Endothelial cell of umbilical vein (primary cell): ENCODE data around the gene TMOD4. TPM values are rescaled to one million over a fixed set of nuclear protein-coding genes. Genes with fewer than 3 reads are reported as not detected.

Experiments used
- BruUV-seq: library from RNA; stranded (reverse); fragments of 400-500 nt; replicated peaks from 2 replicates; lab custom pipeline; 2021; lab: Mats Ljungman, UMichigan
- CTCF ChIA-PET: fragments of 300-600, 350-600 bp; sonication (Branson Sonifier 250); formaldehyde crosslinking; loops from one replicate; lab custom pipeline; 2021; ENCODE audit warnings: antibody characterized with exemption, inconsistent platforms; lab: Charles Lee
- POLR2A ChIA-PET: fragments of 300-600, 350-600 bp; sonication (Branson Sonifier 250); formaldehyde crosslinking; loops from one replicate; lab custom pipeline; 2021; ENCODE audit warnings: antibody characterized with exemption, inconsistent platforms; lab: Charles Lee
- DNase-seq: peaks from one replicate; pipeline ENCODE4 v3.0.0-alpha.2; 2011; ENCODE audit warnings: low read depth, low spot score
- FAIRE-seq: peaks from 2 replicates; lab custom pipeline; 2011; peaks lifted over from hg19 to GRCh38; lab: Jason Lieb, UNC
- H2AFZ ChIP-seq: 2 replicates; pipeline ENCODE4 v1.6.0; 2012; ENCODE audit warnings: low read depth, low read length, control low read depth, inconsistent platforms
- H3K27ac ChIP-seq: 2 replicates; pipeline ENCODE4 v1.5.1; 2011; ENCODE audit warnings: low read depth, mild to moderate bottlenecking, control low read depth, low read length, moderate library complexity; ENCODE audit not compliant: insufficient read depth
- H3K27me3 ChIP-seq, 2 experiments: 2 replicates each; pipeline versions ENCODE4 v1.6.0 to v1.6.1; 2011; ENCODE audit warnings: low read length in 2 of 2, mixed read lengths in 1 of 2; ENCODE audit not compliant: control insufficient read depth in 2 of 2, insufficient read depth in 2 of 2
- H3K36me3 ChIP-seq, 2 experiments: 2 replicates in 1 of 2; 3 replicates in 1 of 2; pipeline ENCODE4 v1.5.1; 2011; ENCODE audit warnings: low read length in 2 of 2, mild to moderate bottlenecking in 1 of 2, moderate library complexity in 1 of 2; ENCODE audit not compliant: control insufficient read depth in 2 of 2, insufficient read depth in 2 of 2; ENCODE audit errors: extremely low read depth in 1 of 2
- H3K4me1 ChIP-seq: 3 replicates; pipeline ENCODE4 v1.5.1; 2011; ENCODE audit warnings: mild to moderate bottlenecking, low read length; ENCODE audit not compliant: control insufficient read depth, insufficient read depth; ENCODE audit errors: extremely low read depth
- H3K4me2 ChIP-seq: 2 replicates; pipeline ENCODE4 v1.6.1; 2011; ENCODE audit warnings: low read length, control low read depth, mixed read lengths; ENCODE audit not compliant: insufficient read depth
- H3K4me3 ChIP-seq, 3 experiments: fragments of 200-600 bp in 1 of 3; sonication (generic), shearing (Covaris generic) in 1 of 3; replicated peaks in 1 of 3; 2 replicates each; pipeline ENCODE4 v1.5.1; 2011 to 2016; ENCODE audit warnings: control low read depth in 3 of 3, low read length in 3 of 3, mild to moderate bottlenecking in 2 of 3, inconsistent platforms in 1 of 3, low read depth in 1 of 3, moderate library complexity in 1 of 3; ENCODE audit not compliant: insufficient read depth in 1 of 3
- H3K79me2 ChIP-seq: 2 replicates; pipeline ENCODE4 v1.6.0; 2012; ENCODE audit warnings: low read length, inconsistent platforms; ENCODE audit not compliant: control insufficient read depth, insufficient read depth
- H3K9ac ChIP-seq: replicated peaks from 2 replicates; pipeline ENCODE3; 2011; ENCODE audit warnings: low read length, control low read depth; ENCODE audit not compliant: insufficient read depth; ENCODE audit errors: extremely low read depth
- H3K9me1 ChIP-seq: replicated peaks from 3 replicates; pipeline ENCODE4 v1.6.0; 2011; ENCODE audit warnings: mild to moderate bottlenecking, low read length; ENCODE audit not compliant: control insufficient read depth, insufficient read depth; ENCODE audit errors: extremely low read depth
- H3K9me3 ChIP-seq: replicated peaks from 2 replicates; pipeline ENCODE4 v1.5.1; 2012; ENCODE audit warnings: low read length, inconsistent platforms; ENCODE audit not compliant: control insufficient read depth, insufficient read depth
- H4K20me1 ChIP-seq: replicated peaks from 2 replicates; pipeline ENCODE3; 2011; ENCODE audit warnings: mild to moderate bottlenecking, low read length; ENCODE audit not compliant: control insufficient read depth, insufficient read depth; ENCODE audit errors: extremely low read depth
- GATA2 ChIP-seq: IDR thresholded peaks from 2 replicates; pipeline ENCODE4 v1.7.0; 2011; ENCODE audit warnings: low read depth, mild to moderate bottlenecking, moderate library complexity, mixed read lengths, low read length; ENCODE audit not compliant: insufficient read length, insufficient read depth
- JUN ChIP-seq: IDR thresholded peaks from 2 replicates; pipeline ENCODE4 v1.6.1; 2011; ENCODE audit warnings: borderline replicate concordance, low read depth; ENCODE audit not compliant: insufficient read length, insufficient read depth
- MYC ChIP-seq: IDR thresholded peaks from one replicate; pipeline ENCODE4 v1.6.1; 2011; ENCODE audit warnings: mild to moderate bottlenecking, low read depth, low read length
- POLR2A ChIP-seq: IDR thresholded peaks from 2 replicates; pipeline ENCODE4 v1.6.1; 2012; ENCODE audit warnings: low read depth, mild to moderate bottlenecking, control low read depth, low read length
- POLR2AphosphoS5 ChIP-seq: IDR thresholded peaks from 2 replicates; pipeline ENCODE4 v1.6.1; 2012; ENCODE audit warnings: low read depth, mild to moderate bottlenecking, control low read depth, low read length, moderate library complexity; ENCODE audit not compliant: insufficient read depth
- dilution Hi-C: fragments of 300-500 bp; cut with MboI; formaldehyde crosslinking; loops from one replicate; pipeline ENCODE4 v1.15.0; 2019; ENCODE audit warnings: low sequenced_read_pairs; ENCODE audit not compliant: extremely low pct_ligation_motif_present
- intact Hi-C: fragments of 100-400 bp; cut with micrococcal nuclease; formaldehyde crosslinking; loops from one replicate; pipeline ENCODE4 v1.10.0; 2022
- polyA plus RNA-seq, 4 experiments: library from polyadenylated mRNA; depleted of rRNA in 3 of 4; stranded (reverse) in 3 of 4; unstranded in 1 of 4; fragments of >200 nt; gene quantifications; 2 replicates each; pipeline versions ENCODE4 v1.2.1 to v1.2.3, GENCODE V29; 2011 to 2012; ENCODE audit warnings: missing spikeins in 1 of 4
- total RNA-seq: library from RNA; stranded (reverse); gene quantifications from 2 replicates; pipeline ENCODE4 v1.2.3, GENCODE V29; 2021
- TF ChIP-seq, protein P1 (sequence below): IDR thresholded peaks from 2 replicates; pipeline ENCODE4 v1.6.1; 2011; ENCODE audit not compliant: insufficient read depth, insufficient read length
- TF ChIP-seq, protein P2 (sequence below), 2 donors: IDR thresholded peaks; 1 replicate in 1 of 2; 2 replicates in 1 of 2; pipeline ENCODE4 v1.5.1; 2011; ENCODE audit warnings: low read length in 2 of 2, mild to moderate bottlenecking in 2 of 2, moderate library complexity in 2 of 2, control low read depth in 1 of 2, inconsistent platforms in 1 of 2, low read depth in 1 of 2; ENCODE audit not compliant: insufficient read depth in 1 of 2; ENCODE audit errors: extremely low read depth in 1 of 2

The TMOD4 gene
- total and polyA plus RNA-seq, 2 donors (not counting 3 experiments of a cell fraction or from before 2014, with no cell fraction given) = 0.22 to 1.4 TPM

DNA sequence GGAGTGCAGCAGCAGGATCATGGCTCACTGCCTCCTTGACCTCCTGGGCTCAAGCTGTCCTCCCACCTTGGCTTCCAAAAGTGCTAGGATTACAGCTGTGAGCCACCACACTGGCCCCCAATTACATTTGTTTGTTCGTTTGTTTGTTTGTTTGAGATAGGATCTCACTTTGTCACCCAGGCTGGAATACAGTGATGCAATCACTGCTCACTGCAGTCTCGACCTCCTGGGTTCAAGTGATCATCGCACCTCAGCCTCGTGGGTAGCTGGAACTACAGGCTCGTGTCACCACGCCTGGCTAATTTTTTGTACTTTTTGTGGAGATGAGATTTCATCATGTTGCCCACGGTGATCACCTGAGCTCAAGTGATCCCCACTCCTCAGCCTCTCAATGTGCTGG lies 16.3 kb upstream of the TMOD4 start:
- Histone ChIP-seq H3K79me2 (peaks cover 27% of the 10 kb centered on the region), H3K9ac (no peak overlapping the region), H3K9me3 (no peaks in the 10 kb centered on the region), H3K4me2 (no peak overlapping the region), H3K27me3 (no peaks in the 10 kb centered on the region), H2AFZ (no peak overlapping the region), H3K9me1 (no peaks in the 10 kb centered on the region), H3K4me3 (no peak overlapping the region), H3K36me3 (no peaks in the 10 kb centered on the region), H3K4me1 (peaks cover 10% of the 10 kb centered on the region), H3K27ac (no peak overlapping the region), H4K20me1 (no peaks in the 10 kb centered on the region)
- intact Hi-C loops = loop anchor here (10.0 kb wide), 1 partner anchor 957 kb away; the partner anchor contains the start of gene ANP32E
- no TSS peak for BruUV-seq
- TF ChIP-seq MYC = no peak
- TF ChIP-seq GATA2 = no peak
- no peak for TF ChIP-seq POLR2A
- TF ChIP-seq JUN = no peak
- TF ChIP-seq, protein P1, sequence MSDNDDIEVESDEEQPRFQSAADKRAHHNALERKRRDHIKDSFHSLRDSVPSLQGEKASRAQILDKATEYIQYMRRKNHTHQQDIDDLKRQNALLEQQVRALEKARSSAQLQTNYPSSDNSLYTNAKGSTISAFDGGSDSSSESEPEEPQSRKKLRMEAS = no peak
- TF ChIP-seq, protein P2, sequence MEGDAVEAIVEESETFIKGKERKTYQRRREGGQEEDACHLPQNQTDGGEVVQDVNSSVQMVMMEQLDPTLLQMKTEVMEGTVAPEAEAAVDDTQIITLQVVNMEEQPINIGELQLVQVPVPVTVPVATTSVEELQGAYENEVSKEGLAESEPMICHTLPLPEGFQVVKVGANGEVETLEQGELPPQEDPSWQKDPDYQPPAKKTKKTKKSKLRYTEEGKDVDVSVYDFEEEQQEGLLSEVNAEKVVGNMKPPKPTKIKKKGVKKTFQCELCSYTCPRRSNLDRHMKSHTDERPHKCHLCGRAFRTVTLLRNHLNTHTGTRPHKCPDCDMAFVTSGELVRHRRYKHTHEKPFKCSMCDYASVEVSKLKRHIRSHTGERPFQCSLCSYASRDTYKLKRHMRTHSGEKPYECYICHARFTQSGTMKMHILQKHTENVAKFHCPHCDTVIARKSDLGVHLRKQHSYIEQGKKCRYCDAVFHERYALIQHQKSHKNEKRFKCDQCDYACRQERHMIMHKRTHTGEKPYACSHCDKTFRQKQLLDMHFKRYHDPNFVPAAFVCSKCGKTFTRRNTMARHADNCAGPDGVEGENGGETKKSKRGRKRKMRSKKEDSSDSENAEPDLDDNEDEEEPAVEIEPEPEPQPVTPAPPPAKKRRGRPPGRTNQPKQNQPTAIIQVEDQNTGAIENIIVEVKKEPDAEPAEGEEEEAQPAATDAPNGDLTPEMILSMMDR (IDR thresholded peaks at IDR 0.05; ENCODE audit: extremely low read depth in 1 of 2, insufficient read depth in 1 of 2, low read depth in 1 of 2, low read length in 2 of 2) = no peak
- TF ChIP-seq POLR2AphosphoS5 = no peak
- dilution Hi-C loops = no loop called here
- ChIA-PET CTCF (no interaction called here), POLR2A (interaction anchor here (0.6 kb wide), 1 partner anchor 91 kb away, joined by 6 read pairs; no protein-coding TSS in a partner anchor)
- FAIRE-seq (no peak), DNase-seq (no peak)
